ENCODE data around the gene OR4D1. TPM values are rescaled to one million over a fixed set of nuclear protein-coding genes. Genes with fewer than 3 reads are reported as not detected.

Gene OR4D1
- total RNA-seq, 1 donor, result not detected

DNA sequence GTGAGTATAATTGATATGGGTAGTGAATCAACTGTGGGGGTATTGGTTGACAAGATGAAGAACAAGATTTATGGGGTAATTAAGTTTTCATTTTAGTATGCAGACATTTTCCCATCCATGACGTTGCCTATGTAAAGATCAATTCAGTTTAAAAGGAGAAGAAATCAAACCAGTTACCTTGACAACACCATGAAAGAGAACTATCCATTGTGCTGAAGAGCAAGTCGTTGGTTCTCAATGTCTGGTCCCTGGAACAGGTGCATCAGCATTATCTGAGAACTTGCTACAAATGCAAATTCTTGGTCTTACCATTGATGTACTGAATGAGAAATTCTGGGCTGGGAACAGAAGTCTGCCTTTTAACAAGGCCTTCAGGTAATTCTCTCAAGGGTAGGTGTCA, 17.8 kb downstream of the OR4D1 start:
- no peak for DNase-seq (ENCODE audit: low read depth)
- TF ChIP-seq, protein P1, sequence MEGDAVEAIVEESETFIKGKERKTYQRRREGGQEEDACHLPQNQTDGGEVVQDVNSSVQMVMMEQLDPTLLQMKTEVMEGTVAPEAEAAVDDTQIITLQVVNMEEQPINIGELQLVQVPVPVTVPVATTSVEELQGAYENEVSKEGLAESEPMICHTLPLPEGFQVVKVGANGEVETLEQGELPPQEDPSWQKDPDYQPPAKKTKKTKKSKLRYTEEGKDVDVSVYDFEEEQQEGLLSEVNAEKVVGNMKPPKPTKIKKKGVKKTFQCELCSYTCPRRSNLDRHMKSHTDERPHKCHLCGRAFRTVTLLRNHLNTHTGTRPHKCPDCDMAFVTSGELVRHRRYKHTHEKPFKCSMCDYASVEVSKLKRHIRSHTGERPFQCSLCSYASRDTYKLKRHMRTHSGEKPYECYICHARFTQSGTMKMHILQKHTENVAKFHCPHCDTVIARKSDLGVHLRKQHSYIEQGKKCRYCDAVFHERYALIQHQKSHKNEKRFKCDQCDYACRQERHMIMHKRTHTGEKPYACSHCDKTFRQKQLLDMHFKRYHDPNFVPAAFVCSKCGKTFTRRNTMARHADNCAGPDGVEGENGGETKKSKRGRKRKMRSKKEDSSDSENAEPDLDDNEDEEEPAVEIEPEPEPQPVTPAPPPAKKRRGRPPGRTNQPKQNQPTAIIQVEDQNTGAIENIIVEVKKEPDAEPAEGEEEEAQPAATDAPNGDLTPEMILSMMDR (IDR thresholded peaks at IDR 0.05; ENCODE audit: insufficient read depth, low read length), result no peak
- H3K4me3 ChIP-seq (ENCODE audit: low read depth, low read length), result no peak overlapping the region

DNA sequence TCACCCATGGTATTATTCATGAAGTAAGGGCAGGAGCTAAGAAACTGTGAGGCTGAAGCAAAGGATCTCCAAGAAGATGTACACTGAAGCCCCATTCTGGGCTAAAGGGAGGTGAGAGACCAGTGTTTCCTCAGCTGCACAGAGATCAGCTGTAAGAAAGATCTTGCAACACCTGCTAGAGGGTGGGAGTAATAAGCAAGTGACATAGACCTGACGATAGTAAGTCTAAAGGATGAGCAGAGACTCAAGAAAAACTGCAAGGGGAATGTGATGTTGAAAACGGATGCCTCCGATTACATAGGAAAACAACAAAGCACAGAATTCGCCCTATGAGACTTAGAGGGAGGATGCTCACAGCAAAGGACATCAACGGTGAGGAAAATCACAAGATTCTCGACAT, 18.5 kb downstream of the OR4D1 start, which contains the start of gene OR4D2:
OR4D2 (plus strand) TSS at position 301 of the 400 bp plus-strand sequence. CDS start 2,674 bp downstream, outside the sequence.
- H3K4me3 ChIP-seq (ENCODE audit: low read depth, low read length), result no peak within 1 kb of the TSS
- TF ChIP-seq, protein P1 (IDR thresholded peaks at IDR 0.05; ENCODE audit: insufficient read depth, low read length), result no peak
- no peak for DNase-seq (ENCODE audit: low read depth)

DNA sequence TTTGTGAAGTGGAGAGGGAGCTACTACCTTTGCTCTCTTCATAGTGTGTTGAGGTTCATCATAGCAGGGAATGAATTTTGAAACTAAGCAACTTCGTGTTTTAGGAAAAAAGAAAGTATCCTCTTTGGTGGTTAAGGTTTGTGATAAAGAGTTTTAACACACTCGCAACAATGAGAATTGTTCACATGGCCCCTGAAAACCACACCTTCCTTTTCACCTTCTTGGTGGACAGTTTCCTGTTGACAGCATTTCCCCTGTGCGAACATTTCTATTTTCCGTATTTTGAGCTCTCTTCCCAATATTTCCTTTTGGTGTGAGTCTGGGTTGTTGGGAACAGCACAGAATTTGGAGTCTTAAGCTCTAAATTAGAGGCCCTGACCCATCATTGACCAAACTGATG, 22.4 kb downstream of the OR4D1 start:
- DNase-seq (ENCODE audit: low read depth), result no peak
- H3K4me3 ChIP-seq (ENCODE audit: low read depth, low read length), result no peak overlapping the region
- TF ChIP-seq, protein P1 (IDR thresholded peaks at IDR 0.05; ENCODE audit: insufficient read depth, low read length), result no peak

DNA sequence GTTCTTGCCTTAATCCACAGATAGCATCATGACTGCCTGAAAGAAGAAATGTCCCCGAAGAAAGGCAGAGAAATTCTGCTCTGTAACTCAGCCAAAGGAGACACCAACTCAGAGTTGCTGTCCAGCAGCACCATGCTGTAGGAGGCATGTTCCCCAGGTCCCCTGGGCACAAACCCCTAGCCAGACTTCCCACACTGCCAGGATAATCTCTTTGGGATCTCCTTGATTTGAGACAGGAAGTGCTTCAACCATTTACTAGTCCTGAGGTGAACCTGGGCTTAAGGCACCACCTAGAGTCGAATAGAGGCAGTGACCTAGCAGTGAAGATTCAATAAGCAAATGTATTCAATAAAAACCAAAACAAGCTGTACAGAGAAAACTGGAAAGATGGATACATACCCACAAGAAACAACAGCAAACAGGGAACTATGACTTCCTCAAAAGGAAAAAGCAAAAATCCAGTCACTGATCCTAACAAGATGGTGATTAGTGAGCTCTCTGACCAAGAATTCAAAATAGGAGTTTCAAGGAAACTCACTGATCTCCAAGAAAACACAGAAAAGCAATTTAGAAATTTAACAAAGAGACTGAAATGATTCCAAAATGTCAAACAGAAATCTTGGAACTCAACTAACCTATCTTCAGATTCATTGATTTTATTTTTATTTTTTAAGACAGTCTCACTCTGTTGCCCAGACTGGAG, 24.3 kb downstream of the OR4D1 start:
- TF ChIP-seq, protein P1 (IDR thresholded peaks at IDR 0.05; ENCODE audit: insufficient read depth, low read length), result peak; percentile 26
- DNase-seq (ENCODE audit: low read depth), result peak; percentile 9
- H3K4me3 ChIP-seq (ENCODE audit: low read depth, low read length), result no peak overlapping the region

DNA sequence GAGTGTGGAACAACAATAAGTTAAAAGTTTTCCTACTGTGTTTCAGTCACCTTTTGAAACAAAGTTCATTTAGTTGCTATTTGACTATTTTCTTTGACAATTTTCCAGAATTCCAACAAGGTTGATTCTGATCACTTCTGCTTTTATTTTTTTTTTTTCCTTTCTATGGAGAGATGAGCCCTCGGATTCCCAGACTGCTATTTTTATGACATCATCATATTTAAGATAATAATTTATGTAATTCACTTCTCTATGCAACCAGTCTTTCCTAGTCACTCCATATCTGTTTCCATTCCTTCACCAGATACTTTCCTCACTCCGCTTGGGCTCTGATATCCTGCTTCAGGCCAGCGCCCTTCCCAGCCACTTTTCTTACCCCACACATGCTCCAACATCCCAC, 26.7 kb downstream of the OR4D1 start:
- TF ChIP-seq, protein P1 (IDR thresholded peaks at IDR 0.05; ENCODE audit: insufficient read depth, low read length), result no peak
- H3K4me3 ChIP-seq (ENCODE audit: low read depth, low read length), result no peak overlapping the region
- no peak for DNase-seq (ENCODE audit: low read depth)

DNA sequence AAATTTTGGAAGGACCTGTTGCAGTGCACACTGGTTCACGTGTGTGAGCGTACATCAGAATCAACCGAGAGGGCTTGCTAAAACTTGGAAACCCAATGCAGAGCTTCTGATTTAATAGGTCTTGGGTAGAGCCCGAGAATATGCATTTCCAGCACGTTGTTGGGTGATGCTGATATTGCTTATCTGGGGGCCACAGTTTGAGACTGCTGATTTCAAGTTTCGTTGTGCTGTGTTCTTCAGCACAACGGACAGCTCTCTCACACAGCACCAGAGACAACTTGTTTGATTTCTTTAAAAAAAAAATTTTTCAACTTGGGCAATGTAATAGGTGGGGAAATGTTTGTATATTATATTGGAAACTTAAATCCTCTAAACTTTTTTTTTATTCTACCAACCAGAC, 28.0 kb downstream of the OR4D1 start:
- H3K4me3 ChIP-seq (ENCODE audit: low read depth, low read length), result no peak overlapping the region
- peak; percentile 4 for DNase-seq (ENCODE audit: low read depth)
- TF ChIP-seq, protein P1 (IDR thresholded peaks at IDR 0.05; ENCODE audit: insufficient read depth, low read length), result no peak

DNA sequence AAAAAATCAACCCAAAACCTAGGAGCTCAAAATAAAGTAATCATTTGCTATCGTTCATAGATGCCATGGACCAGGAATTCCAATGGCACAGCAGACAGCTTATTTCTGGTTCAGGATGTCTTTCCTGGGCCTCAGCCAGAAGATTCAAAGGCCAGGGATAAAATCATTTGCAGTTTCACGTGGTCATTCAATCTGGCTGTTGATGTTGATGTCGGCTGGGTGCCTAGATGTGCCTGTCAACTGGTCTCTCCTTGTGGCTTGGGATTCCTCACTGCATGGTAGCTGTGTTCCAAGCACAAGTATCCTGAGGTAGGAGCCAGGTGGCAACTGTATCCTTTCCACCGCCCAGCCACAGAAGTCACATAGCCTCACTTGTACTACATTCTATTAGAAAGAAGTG, 33.6 kb downstream of the OR4D1 start:
- no peak overlapping the region for H3K4me3 ChIP-seq (ENCODE audit: low read depth, low read length)
- TF ChIP-seq, protein P1 (IDR thresholded peaks at IDR 0.05; ENCODE audit: insufficient read depth, low read length), result no peak
- DNase-seq (ENCODE audit: low read depth), result no peak
